ENCODE measurements around the gene ZBTB18. TPM values are rescaled to one million over a fixed set of nuclear protein-coding genes. Genes with fewer than 3 reads are reported as not detected.

Gene ZBTB18
- total RNA-seq, 1 donor from 2014 or later, result 8.8 TPM

GRCh38 chr1:244069326-244069898 lies 18.3 kb downstream of the ZBTB18 start:
- peak in 1 of 2 donors; percentile 69 for DNase-seq (ENCODE audit: extremely low spot score in 2 of 2)
- TF ChIP-seq POLR2A (IDR thresholded peaks at IDR 0.05) (no peak), POLR2AphosphoS5 (IDR thresholded peaks at IDR 0.05; ENCODE audit: insufficient read depth in 1 of 2, low read depth in 1 of 2) (no peak), CTCF (IDR thresholded peaks at IDR 0.05) (no peak)
- H3K4me1 ChIP-seq, result no peaks in the 10 kb centered on the region
- H3K4me3 ChIP-seq, result no peak overlapping the region
- H3K36me3 ChIP-seq, result no peaks in the 10 kb centered on the region
- no peaks in the 10 kb centered on the region for H3K9me3 ChIP-seq
- no peak overlapping the region for H3K27ac ChIP-seq
- intact Hi-C loops (cut with DNase I), result no loop called here
- no peaks in the 10 kb centered on the region for H3K27me3 ChIP-seq

- TF ChIP-seq CTCF (IDR thresholded peaks at IDR 0.05) (no peak), POLR2A (IDR thresholded peaks at IDR 0.05) (no peak), POLR2AphosphoS5 (IDR thresholded peaks at IDR 0.05; ENCODE audit: insufficient read depth in 1 of 2, low read depth in 1 of 2) (no peak)
- Histone ChIP-seq H3K9me3 (no peaks in the 10 kb centered on the region), H3K4me3 (no peak overlapping the region), H3K27me3 (no peaks in the 10 kb centered on the region), H3K4me1 (peaks cover 6% of the 10 kb centered on the region), H3K36me3 (no peaks in the 10 kb centered on the region), H3K27ac (no peak overlapping the region)
- peak in 1 of 2 donors; percentile 72 for DNase-seq (ENCODE audit: extremely low spot score in 2 of 2)
- intact Hi-C loops (cut with DNase I), result no loop called here
Observed at GRCh38 chr1:244074559-244075171, 23.6 kb downstream of the ZBTB18 start.

- peak in 1 of 2 donors; percentile 58 for DNase-seq (ENCODE audit: extremely low spot score in 2 of 2)
- H3K27ac ChIP-seq, result no peak overlapping the region
- H3K36me3 ChIP-seq, result no peaks in the 10 kb centered on the region
- intact Hi-C loops (cut with DNase I), result no loop called here
- H3K4me3 ChIP-seq, result no peak overlapping the region
- no peaks in the 10 kb centered on the region for H3K27me3 ChIP-seq
- TF ChIP-seq POLR2AphosphoS5 (IDR thresholded peaks at IDR 0.05; ENCODE audit: insufficient read depth in 1 of 2, low read depth in 1 of 2) (no peak), CTCF (IDR thresholded peaks at IDR 0.05) (no peak), POLR2A (IDR thresholded peaks at IDR 0.05) (no peak)
- H3K9me3 ChIP-seq, result no peaks in the 10 kb centered on the region
- H3K4me1 ChIP-seq, result peaks cover 6% of the 10 kb centered on the region
Observed at GRCh38 chr1:244075247-244075722, 24.2 kb downstream of the ZBTB18 start.

- TF ChIP-seq CTCF (IDR thresholded peaks at IDR 0.05) (no peak), POLR2A (IDR thresholded peaks at IDR 0.05) (no peak)
- intact Hi-C loops (cut with DNase I), result no loop called here
- no peaks in the 10 kb centered on the region for H3K36me3 ChIP-seq
- H3K27ac ChIP-seq, result no peak overlapping the region
- H3K27me3 ChIP-seq, result no peaks in the 10 kb centered on the region
- H3K4me1 ChIP-seq, result peaks cover 6% of the 10 kb centered on the region
- no peaks in the 10 kb centered on the region for H3K9me3 ChIP-seq
- H3K4me3 ChIP-seq, result no peak overlapping the region
- peak in 1 of 2 donors; percentile 25 for DNase-seq (ENCODE audit: extremely low spot score in 2 of 2)
Observed at GRCh38 chr1:244076740-244077139, 25.7 kb downstream of the ZBTB18 start.
